ENCODE results near the gene PRDM16. TPM values are rescaled to one million over a fixed set of nuclear protein-coding genes. Genes with fewer than 3 reads are reported as not detected.

The PRDM16 gene
- polyA plus RNA-seq, 1 donor (not counting 4 experiments of a cell fraction or from before 2014, with no cell fraction given) = 0.05 TPM

- Histone ChIP-seq H3K36me3 (ENCODE audit: control insufficient read depth in 2 of 2, extremely low read depth in 1 of 2, insufficient read depth in 2 of 2, low read length in 2 of 2) (no peaks in the 10 kb centered on the region), H3K9me3 (ENCODE audit: control insufficient read depth, low read depth, low read length) (no peaks in the 10 kb centered on the region), H3K4me3 (ENCODE audit: control insufficient read depth in 2 of 3, extremely low read depth in 1 of 3, insufficient read depth in 2 of 3, low read depth in 1 of 3, low read length in 3 of 3) (no peak overlapping the region), H3K9me1 (ENCODE audit: control insufficient read depth, extremely low read depth, insufficient read depth, low read length) (no peaks in the 10 kb centered on the region), H4K20me1 (ENCODE audit: control insufficient read depth, extremely low read depth, insufficient read depth, low read length) (no peaks in the 10 kb centered on the region), H2AFZ (ENCODE audit: control insufficient read depth, low read length) (no peak overlapping the region), H3K4me1 (ENCODE audit: control insufficient read depth, extremely low read depth, insufficient read depth, low read length) (no peaks in the 10 kb centered on the region), H3K4me2 (ENCODE audit: control insufficient read depth, extremely low read depth, insufficient read depth, low read depth, low read length) (no peak overlapping the region), H3K9ac (ENCODE audit: control insufficient read depth, extremely low read depth, insufficient read depth, low read length) (no peak overlapping the region), H3K27ac (ENCODE audit: control insufficient read depth, insufficient read depth, low read length) (no peak overlapping the region), H3K27me3 (ENCODE audit: control insufficient read depth, extremely low read depth, insufficient read depth, low read length) (no peaks in the 10 kb centered on the region), H3K79me2 (ENCODE audit: control insufficient read depth, insufficient read depth, low read length) (no peaks in the 10 kb centered on the region)
- no peak for FAIRE-seq
- DNase-seq (ENCODE audit: low read depth, low spot score) = no peak
- TF ChIP-seq CTCF (optimal IDR thresholded peaks at IDR 0.05 in 1 of 3, IDR thresholded peaks at IDR 0.05 in 1 of 3, conservative IDR thresholded peaks at IDR 0.05 in 1 of 3; ENCODE audit: extremely low read depth in 1 of 3, insufficient read depth in 2 of 3, low read length in 3 of 3) = no peak
- no peak for TF ChIP-seq EZH2 (IDR thresholded peaks at IDR 0.05; ENCODE audit: low read length)
- dilution Hi-C loops (cut with MboI; ENCODE audit: extremely low pct_ligation_motif_present, low sequenced_read_pairs) = no loop called here
Measured at GRCh38 chr1:3364551-3364950, 295.5 kb downstream of the PRDM16 start.

- H3K4me2 ChIP-seq (ENCODE audit: control insufficient read depth, extremely low read depth, insufficient read depth, low read depth, low read length) = no peak overlapping the region
- FAIRE-seq = no peak
- dilution Hi-C loops (cut with MboI; ENCODE audit: extremely low pct_ligation_motif_present, low sequenced_read_pairs) = no loop called here
- H2AFZ ChIP-seq (ENCODE audit: control insufficient read depth, low read length) = no peak overlapping the region
- no peaks in the 10 kb centered on the region for H3K9me3 ChIP-seq (ENCODE audit: control insufficient read depth, low read depth, low read length)
- no peaks in the 10 kb centered on the region for H4K20me1 ChIP-seq (ENCODE audit: control insufficient read depth, extremely low read depth, insufficient read depth, low read length)
- H3K36me3 ChIP-seq (ENCODE audit: control insufficient read depth in 2 of 2, extremely low read depth in 1 of 2, insufficient read depth in 2 of 2, low read length in 2 of 2) = no peaks in the 10 kb centered on the region
- H3K79me2 ChIP-seq (ENCODE audit: control insufficient read depth, insufficient read depth, low read length) = no peaks in the 10 kb centered on the region
- H3K9me1 ChIP-seq (ENCODE audit: control insufficient read depth, extremely low read depth, insufficient read depth, low read length) = no peaks in the 10 kb centered on the region
- no peak overlapping the region for H3K4me3 ChIP-seq (ENCODE audit: control insufficient read depth in 2 of 3, extremely low read depth in 1 of 3, insufficient read depth in 2 of 3, low read depth in 1 of 3, low read length in 3 of 3)
- no peaks in the 10 kb centered on the region for H3K4me1 ChIP-seq (ENCODE audit: control insufficient read depth, extremely low read depth, insufficient read depth, low read length)
- H3K27me3 ChIP-seq (ENCODE audit: control insufficient read depth, extremely low read depth, insufficient read depth, low read length) = no peaks in the 10 kb centered on the region
- no peak for TF ChIP-seq CTCF (optimal IDR thresholded peaks at IDR 0.05 in 1 of 3, IDR thresholded peaks at IDR 0.05 in 1 of 3, conservative IDR thresholded peaks at IDR 0.05 in 1 of 3; ENCODE audit: extremely low read depth in 1 of 3, insufficient read depth in 2 of 3, low read length in 3 of 3)
- no peak for TF ChIP-seq EZH2 (IDR thresholded peaks at IDR 0.05; ENCODE audit: low read length)
- no peak overlapping the region for H3K27ac ChIP-seq (ENCODE audit: control insufficient read depth, insufficient read depth, low read length)
- DNase-seq (ENCODE audit: low read depth, low spot score) = no peak
- no peak overlapping the region for H3K9ac ChIP-seq (ENCODE audit: control insufficient read depth, extremely low read depth, insufficient read depth, low read length)
Measured at GRCh38 chr1:3364983-3365382, 296.0 kb downstream of the PRDM16 start.
